Fibroblast of pulmonary artery (primary cell): Measurements from ENCODE around the gene SGCD.

Experiments
- DNase-seq: peaks from one replicate; pipeline ENCODE4 v3.0.0-alpha.2; 2010; ENCODE audit warnings: low read depth
- H3K4me3 ChIP-seq: replicated peaks from 2 replicates; pipeline ENCODE4 v1.5.1; 2011; ENCODE audit warnings: low read depth, mild to moderate bottlenecking, control low read depth, low read length, moderate library complexity
- CTCF ChIP-seq: IDR thresholded peaks from 2 replicates; pipeline ENCODE4 v1.5.1; 2011; ENCODE audit warnings: mild to moderate bottlenecking, control low read depth, low read length, inconsistent platforms; ENCODE audit errors: missing control alignments

Gene SGCD

GRCh38 chr5:156764176-156764971 lies 437.4 kb downstream of the SGCD start:
- no peak overlapping the region for H3K4me3 ChIP-seq
- TF ChIP-seq CTCF = no peak
- DNase-seq = no peak

- no peak overlapping the region for H3K4me3 ChIP-seq
- no peak for TF ChIP-seq CTCF
- DNase-seq = no peak
These were observed 447.3 kb downstream of the SGCD start for GRCh38 chr5:156774273-156774672.

GRCh38 chr5:156778139-156778706 lies 451.3 kb downstream of the SGCD start:
- H3K4me3 ChIP-seq = no peak overlapping the region
- no peak for DNase-seq
- TF ChIP-seq CTCF = no peak

GRCh38 chr5:156778752-156779151 lies 451.8 kb downstream of the SGCD start:
- H3K4me3 ChIP-seq = no peak overlapping the region
- TF ChIP-seq CTCF = no peak
- no peak for DNase-seq

GRCh38 chr5:156779436-156779835 lies 452.5 kb downstream of the SGCD start:
- no peak for TF ChIP-seq CTCF
- no peak for DNase-seq
- no peak overlapping the region for H3K4me3 ChIP-seq

GRCh38 chr5:156783092-156783491 lies 456.1 kb downstream of the SGCD start:
- H3K4me3 ChIP-seq = no peak overlapping the region
- TF ChIP-seq CTCF = no peak
- DNase-seq = no peak

- H3K4me3 ChIP-seq = no peak overlapping the region
- DNase-seq = no peak
- no peak for TF ChIP-seq CTCF
These were observed 467.7 kb downstream of the SGCD start for GRCh38 chr5:156794687-156795086.
